NK-92 treated with Interleukin-12 subunit alpha and Interleukin-12 subunit beta, amount 100 ng/mL, for 24 hours (cell line): ENCODE data around the gene CCDC149.

ENCODE experiments used
- DNase-seq: peaks from one replicate; lab custom pipeline; 2025; lab: John Stamatoyannopoulos, UW

The CCDC149 gene

DNA sequence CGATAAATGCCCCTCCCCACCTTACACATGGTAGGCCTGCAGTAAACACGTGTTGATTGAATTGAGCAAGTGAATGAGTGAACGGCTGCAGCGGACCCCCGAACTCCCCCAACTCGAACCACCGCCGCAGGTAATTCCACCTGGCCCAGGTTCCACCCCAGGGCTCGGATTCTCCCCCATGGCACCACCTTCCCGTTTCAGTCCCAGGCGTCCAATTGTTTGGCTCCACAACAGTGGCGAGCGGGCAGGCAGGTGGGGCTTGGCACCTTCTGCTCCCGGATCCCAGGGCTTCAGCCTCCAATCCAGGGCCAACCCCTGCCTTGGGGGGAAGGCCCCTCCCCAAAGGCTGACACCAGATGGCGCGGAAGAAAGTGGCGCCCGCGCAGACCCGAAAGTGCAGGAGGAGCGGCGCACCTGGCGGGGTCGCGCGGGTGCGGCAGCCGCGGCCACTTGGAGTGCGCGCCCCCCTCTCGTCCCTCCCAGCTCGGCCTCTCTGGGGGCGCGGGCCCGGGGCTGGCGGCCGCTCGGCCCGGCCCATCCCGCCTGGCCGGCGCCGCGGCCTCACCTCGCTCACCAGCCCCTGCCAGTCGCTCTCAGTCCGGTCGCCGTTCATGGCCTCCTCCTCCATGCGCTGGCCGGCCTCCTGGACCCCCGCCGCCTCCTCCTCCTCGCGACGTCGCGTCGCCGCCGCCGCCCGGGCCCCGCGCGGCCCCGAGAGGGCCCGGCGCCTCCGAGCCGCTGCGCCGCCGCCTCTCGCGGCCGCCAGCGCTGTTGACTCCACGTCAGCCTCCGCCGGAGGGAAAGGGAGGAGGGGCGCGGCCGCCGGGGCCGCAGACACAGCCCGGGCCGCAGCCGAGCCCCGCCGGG is at the start of gene CCDC149:
TSS of gene CCDC149 (minus strand) at position 791 of the 867 bp plus-strand sequence. CDS start at position 613, 178 bp downstream.
- no peak for DNase-seq

DNA sequence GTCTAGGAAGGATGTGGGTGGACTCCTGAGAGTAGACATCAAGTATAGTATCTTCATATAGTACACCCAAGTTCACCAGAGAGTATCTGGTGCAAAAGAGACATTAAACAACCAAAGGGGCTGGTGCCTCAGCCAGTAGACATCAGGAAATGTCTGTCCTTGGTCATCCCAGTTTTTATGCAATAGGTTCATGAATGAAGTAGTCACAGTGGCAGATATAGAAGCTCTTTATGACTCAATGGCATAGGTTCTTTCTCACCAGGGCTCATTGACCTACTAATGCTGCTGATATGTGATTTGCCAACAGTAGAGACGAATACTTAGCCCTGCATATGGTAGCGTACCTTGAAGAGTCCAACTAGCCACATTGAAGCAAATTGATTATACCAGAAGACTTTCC is 45.0 kb upstream of the CCDC149 start:
- DNase-seq = no peak

DNA sequence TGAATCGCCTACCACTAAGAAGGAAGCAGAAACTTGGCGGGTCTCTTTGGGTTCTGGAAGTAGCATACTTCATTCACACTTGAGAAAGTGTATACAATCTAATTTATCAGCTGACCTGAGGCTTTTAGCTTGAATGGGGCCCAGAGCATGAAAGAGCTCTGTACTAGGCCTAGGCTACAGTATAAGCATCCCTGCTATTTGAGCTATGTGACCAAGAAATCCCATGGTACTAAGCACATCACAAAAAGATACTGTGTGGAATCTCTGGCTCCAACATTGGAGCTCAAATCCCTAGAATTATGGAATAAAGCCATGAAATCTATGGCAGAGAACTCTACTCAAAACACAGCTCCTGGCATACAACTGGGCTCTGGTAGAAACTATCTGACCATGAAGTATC is 43.9 kb upstream of the CCDC149 start:
- no peak for DNase-seq

DNA sequence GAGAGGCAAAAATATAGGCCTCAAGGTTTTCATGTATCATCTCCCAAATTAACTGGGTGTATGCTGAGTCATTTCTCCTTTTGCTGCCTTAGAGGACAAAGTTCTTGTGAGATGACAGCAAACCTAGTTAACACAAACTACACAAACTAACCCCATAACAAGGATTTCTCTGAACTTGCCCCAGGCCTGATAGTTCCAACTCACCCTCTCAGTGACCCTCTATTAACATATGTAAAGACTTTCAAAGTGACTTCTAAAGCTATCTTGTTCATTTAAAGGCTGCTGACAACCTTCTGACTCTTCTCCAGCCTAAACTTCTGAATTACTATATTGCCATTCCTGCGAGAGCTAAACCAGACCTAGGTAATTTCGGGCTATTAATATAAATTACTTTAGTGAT is 43.2 kb upstream of the CCDC149 start:
- DNase-seq = no peak

DNA sequence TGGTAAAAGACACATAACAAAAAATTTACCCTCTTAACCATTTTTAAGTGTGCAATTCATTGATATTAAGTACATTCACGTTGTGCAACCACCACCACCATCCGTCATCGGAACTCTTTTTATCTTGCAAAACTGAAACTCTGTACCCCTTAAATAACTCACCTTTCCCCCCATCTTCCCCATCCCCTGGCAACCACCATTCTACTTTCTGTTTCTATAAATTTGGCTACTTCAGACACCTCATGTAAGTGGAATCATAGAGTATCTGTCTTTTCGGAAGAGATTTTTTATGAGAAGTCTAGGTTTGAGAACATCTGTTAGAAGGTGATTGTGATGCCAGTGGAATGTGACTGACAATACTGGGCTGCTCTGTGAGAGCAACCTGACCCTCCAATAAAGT is 39.8 kb upstream of the CCDC149 start:
- DNase-seq = no peak

DNA sequence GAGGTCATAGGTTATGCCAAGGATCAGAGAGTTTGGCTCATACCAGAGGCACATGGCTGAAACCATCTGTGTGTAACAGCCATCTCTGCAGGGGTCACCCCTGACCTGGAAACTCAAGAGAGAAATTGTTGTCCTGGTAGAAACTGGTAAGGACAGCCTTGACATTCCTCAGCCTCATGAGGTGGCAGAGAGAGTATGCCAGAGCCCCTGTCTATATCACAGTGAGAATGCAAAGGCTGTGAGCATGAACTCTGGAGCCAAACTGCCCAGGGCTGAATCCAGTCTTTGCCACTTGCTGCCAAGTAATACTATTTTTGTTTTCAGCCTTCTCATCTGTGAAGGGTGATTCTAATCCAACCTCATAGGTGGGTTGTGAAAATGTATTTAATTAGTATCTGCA is 37.1 kb upstream of the CCDC149 start:
- no peak for DNase-seq

DNA sequence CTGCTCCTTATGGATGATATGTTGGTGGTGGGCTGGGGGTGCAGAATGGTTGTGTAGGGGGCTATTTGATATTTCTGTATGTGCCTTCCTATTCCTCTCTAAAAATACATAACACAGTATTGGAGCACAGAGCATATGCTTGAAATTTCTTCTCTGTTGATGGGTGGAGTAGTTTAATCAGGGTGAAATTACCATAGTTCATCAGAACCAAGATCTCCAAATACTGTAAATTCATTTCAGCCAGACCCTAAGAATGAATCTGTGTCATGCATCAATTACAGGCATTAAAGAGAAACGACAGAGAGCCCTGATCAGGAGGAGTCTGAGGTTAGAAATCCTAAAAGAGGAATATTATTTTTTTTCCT is 25.1 kb upstream of the CCDC149 start:
- no peak for DNase-seq

DNA sequence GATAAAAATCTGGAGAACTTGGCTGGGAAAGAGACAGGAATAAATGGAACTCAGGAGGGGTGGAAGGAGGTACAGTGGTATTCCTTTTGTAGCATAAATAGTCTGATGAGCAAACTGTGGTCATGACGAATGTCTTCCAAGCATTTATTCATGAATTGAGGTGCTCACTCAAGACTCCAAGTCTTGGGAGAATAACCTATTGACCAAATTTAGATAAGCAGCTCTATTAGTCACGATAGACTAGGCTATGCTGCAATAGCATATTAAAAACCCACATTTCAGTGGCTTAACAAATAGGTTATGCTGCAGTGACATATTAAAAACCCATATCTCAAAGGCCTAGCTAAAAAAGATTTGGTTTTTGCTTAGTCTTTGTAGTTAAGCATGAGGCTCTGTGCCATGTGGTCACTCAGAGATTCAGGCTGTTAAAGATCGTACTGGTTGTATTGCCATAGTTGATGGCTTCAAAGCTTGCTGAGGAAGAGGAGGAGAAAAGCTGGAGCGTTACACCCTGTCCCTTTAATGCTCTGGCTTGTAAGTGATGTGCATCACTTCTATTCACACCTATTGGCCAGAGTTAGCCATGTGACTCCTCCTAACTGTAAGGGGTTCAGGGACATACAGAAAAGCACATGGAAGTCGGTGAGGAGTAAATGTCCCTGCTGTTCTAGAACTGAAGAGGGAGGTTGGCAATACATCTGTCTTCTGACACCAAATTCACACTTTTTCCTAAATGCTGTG is 24.5 kb upstream of the CCDC149 start:
- no peak for DNase-seq

DNA sequence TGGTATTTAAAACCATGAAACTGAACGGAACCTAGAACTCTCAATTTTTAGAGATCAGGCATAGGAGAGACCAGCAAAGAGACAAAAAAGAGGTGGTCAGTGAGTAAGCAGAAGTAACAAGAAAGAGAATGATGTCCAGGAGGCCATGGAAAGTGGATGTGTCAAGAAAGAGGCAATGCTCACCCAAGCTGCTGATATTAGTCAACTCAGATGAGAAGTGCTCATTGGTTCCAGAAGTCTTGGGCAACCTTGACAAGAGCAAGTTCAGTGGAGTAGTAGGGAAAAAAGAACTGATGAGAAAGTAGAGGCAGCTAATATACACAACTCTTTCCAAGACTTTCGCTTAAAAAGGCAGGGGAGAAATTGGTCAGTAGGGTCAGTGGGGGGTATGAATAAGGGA is 23.0 kb upstream of the CCDC149 start:
- no peak for DNase-seq

DNA sequence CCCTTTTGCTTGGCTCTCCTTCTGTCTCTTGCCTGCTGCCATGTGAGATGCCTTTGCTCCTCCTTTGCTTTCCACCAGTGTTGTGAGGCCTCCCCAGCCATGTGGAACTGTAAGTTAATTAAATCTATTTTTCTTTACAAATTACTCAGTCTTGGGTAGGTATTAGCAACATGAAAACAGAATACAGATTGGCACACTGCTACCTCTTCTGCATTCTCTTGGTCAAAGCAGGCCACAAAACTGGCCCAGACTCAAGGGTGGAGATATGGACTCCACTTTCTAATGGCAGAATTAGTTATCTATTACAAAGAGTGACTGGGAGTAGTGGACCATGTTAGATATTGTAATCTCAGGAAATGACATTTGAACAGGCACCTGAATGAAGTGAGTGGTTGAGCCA is 21.5 kb upstream of the CCDC149 start:
- no peak for DNase-seq

DNA sequence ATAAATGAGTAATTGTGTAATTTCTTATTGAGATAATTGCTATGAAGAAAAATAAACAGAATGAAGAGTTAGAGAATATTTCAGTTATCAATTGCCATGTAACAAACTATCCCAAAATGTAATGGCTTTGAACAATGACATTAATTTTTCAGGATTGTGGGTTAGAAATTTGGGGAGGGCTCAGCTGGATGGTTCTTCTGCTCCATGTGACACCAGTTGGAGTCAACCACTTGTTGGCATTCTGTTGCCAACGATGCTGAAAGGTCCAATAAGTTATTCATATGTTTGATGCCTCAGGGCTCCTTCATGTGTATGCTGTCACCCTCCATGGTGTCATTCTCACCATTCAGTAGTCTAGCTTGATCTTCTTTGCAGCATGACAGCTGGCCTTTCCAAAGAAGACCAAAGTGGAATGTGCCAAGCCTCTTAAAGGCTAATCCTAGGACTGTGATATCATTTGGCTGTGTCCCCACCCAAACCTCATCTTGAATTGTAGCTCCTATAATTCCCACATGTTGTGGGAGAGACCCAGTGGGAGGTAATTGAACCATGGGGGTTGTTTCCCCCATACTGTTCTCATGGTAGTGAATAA is 20.9 kb upstream of the CCDC149 start:
- DNase-seq = no peak

DNA sequence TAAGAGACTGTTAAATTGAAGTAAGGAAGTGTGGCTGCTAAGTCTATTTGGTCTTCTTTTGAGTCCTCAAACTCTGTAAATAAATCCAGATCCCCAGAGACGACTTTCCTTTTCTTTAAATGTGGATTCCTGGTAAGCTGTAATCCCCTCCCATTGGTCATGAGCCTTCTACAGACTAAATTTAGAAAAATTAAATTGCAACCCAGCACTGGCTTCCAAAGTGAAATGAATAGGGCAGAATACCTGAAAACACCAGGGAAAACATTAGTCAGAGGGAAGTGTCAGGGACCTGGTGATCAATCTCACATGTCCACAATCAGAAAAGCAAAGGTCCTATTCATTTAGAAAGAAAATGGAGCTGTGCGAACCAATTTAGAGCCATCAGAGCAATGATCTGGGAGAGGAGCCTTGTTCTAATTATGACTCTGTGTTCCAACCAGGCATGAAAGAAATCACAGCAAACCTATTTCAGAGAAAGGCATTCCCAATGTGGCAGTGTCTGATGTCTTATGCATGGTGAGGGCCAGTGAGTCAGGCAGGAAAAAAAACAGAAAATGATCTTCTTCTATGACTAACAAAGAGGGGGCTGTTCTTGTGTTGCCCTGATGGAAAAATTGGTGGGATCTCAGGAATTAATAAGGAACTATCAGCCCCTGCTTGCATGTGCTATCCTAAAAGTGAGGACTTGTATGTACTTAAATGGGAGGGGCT is 19.8 kb upstream of the CCDC149 start:
- no peak for DNase-seq

DNA sequence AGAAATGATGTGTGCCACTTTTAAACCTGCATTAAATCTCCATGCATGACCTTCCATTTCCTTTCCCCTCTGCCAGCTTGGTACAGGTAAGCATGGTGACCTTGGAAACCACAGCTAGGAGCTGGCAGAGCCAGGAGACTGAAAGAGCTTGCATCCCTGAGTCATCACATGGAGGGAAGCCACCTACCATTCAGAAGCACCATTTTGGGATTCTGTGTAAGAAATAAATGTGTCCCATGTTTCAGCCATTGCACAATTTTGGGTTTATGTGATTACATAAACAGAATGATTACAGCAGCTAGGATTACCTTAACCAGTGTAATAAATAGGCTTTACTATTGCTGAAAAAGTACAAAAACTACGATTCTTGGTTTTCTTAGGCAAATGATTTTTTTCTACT is 17.3 kb upstream of the CCDC149 start:
- DNase-seq = no peak

DNA sequence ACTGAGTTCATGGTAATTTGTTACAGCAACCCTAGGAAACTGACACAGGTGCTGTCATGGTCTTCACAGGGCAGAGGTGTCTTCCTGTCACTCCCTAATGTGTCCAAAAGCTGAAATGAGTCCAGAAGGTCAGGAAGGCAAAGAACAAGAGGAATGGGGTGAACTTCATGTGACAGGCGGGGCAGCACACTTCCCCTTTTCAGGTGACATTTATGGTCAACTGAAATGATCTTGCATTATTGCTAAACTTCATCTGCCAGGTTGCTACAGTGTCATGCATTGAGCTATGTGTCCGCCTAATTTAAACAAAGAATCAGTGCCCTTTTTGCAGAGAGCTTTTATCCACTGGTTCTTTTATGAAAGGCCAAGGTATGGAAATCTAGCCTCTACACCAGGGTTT is 15.9 kb upstream of the CCDC149 start:
- DNase-seq = no peak

DNA sequence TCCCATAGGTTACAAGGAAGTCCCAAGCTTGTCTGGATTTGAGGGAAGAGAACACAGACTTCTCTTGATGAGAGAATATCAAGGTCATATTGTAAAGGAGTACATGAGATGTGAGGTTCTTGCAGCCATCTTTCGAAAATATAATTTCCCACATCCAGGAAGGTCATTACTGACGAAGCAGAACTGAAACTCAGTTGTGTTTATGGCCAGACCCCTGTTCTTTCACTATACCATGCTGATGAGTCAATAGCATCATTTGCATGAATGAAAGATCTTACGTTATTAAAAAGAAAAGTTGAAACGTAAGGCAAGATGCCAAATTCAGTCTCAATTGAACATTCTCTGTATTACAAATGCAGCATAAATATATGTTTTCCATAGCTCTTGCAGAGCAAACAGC is 14.2 kb upstream of the CCDC149 start:
- DNase-seq = no peak

DNA sequence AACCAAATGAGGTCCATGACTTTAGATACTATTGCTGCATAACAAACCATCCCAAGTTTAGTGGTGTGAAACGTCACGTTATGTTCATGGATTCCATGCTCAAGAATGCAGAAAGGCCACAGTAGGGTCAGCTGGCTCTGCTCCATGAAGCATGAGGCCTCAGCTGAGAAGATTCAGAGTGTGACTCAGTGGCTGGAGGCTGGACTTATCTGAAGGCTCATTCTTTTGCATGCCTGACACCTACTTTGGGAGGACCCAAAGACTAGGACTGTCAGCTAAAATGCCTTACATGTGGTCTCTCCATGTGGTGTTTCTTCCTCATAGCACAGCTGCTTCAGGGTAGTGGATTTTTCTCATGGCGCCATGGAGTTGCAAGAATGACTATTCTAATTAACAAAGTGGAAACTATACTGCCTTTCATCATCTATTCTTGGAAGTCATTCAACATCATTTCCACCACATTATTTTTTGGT is 11.5 kb upstream of the CCDC149 start:
- no peak for DNase-seq

DNA sequence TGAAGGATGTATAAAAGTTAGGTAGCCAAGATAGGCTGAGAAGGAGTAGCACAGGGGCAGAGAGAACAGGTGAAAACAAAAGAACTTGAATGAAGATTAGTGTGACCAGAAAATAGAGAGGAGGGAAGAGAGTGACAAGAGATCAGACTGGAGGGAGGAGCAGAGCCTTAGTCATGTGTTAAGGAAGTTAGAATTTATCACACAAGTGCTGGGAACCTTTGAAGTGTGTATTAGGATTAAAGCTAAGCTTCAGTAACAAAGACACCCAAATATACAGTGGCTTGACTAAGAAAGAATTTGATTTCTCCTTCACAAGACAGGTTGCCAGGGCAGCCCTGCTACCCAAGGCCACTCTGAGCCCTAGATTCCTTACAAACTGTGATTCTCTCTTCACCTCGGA is 10.7 kb upstream of the CCDC149 start:
- DNase-seq = no peak

DNA sequence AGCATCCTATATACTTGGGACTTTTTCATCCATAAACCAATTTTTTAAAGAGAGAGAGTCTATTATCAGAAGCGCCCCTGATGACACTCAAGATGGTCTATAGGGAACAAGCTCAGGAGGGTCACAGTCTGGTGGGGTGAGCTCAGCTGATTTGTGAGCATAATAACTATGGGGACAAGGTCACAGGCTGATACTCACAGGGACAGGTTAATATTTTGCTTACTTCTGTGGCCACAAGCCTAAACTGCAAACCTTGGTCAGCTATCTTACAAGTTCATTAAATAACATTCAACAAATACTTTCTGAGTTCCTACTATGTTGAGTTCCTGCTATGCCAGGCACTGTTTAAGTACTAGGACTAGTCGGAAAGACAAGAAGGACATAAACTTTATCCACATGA is 10.2 kb upstream of the CCDC149 start:
- DNase-seq = no peak

DNA sequence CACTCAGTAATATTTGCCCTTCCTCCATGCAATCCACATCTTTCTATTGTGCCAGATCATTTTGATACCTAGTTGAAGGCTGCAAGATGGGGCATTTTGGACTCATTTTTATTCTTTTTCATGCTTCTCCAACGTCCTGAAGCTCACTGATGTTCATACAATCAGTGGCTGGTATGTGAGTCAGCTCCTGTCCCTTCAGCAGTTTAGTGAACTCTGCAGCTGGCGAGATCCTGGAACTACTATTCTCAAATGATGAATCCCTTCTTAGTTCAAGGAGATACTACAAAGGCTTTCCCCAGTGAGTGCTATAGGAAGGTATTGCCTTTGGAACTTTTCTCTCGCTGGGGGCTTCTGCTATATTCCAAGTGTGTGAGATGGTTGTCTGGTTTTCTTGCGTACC is 9.6 kb upstream of the CCDC149 start:
- no peak for DNase-seq

DNA sequence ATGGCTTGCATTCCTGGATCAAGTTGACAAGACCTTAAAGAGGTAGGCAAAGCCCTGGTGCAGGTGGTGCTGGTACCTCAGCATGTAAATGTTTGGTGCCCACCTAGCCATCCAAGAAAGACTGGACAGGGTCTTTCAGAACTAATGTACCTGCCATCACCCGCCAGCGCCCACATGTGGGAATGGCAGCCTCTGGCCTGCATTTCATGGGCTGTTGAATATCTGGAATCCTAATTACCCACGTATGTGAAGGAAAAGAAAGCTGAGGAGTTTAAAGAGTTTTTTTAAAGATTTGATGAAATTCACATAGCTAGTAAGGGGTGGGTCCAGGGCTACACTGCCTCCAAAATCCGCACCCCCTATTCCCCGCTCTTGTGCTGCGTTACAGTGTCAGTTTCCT is 8.6 kb upstream of the CCDC149 start:
- DNase-seq = no peak

DNA sequence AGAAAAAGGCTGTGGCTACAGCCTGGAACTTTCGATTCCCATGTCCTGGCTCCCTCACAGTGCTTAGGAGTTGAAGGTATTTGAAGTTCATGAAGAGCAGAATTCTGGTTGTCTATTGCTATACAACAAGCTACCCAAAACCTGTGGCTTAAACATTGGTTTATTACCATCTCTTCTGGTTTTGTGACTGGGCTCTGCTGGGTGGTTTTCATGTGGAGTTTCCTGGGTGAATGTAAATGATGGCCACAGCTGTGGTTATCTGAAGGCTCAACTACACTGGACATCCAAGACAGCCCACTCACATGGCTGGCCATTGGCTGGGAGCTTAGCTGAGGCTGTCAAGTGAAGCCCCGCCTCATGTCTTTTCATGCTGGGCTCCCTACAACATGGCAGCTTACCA is 7.2 kb upstream of the CCDC149 start:
- no peak for DNase-seq

DNA sequence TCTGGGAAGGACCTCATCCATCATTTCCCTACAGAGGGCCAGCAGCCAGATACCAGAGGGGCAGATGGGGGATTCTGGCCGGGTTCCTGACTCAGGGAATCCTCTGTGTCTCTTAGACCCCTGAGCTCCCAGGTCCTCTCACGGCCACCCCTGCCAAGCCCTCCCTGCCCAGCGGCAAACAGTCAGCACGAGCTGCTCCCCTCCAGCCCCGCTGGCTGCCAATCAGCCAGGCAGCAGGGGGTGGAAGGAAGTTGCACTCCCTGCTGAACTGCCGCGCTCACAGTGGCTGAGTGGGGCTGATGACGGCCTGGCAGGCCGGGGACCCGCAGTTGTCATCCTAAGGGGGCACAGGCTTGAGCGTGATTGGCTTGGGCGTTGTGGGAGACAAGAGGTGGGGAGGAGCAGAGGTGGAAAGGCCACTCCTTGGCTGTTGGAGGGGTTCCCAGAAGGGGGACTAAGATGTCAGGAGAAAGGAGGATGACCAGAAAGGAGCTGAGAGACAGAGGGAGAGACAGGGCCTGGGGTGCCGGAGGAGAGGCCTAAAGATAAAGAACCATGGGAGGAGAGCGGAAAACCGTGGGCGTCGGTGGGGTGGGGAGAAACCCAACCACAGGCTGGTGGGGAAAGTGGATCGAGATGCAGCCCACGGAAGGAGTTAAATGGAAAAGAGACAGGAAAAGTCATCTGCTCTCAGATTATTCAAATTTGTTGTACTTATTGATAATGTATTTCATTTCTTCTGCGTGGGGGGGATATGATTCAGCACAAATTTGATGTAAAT is 4.4 kb upstream of the CCDC149 start:
- no peak for DNase-seq
